DMS 273 (cell line): Measurements from ENCODE around the gene RNF187.

Experiments used
- DNase-seq: peaks from one replicate; lab custom pipeline; 2025; ENCODE audit not compliant: unreplicated experiment; lab: John Stamatoyannopoulos, UW

Gene RNF187

DNA sequence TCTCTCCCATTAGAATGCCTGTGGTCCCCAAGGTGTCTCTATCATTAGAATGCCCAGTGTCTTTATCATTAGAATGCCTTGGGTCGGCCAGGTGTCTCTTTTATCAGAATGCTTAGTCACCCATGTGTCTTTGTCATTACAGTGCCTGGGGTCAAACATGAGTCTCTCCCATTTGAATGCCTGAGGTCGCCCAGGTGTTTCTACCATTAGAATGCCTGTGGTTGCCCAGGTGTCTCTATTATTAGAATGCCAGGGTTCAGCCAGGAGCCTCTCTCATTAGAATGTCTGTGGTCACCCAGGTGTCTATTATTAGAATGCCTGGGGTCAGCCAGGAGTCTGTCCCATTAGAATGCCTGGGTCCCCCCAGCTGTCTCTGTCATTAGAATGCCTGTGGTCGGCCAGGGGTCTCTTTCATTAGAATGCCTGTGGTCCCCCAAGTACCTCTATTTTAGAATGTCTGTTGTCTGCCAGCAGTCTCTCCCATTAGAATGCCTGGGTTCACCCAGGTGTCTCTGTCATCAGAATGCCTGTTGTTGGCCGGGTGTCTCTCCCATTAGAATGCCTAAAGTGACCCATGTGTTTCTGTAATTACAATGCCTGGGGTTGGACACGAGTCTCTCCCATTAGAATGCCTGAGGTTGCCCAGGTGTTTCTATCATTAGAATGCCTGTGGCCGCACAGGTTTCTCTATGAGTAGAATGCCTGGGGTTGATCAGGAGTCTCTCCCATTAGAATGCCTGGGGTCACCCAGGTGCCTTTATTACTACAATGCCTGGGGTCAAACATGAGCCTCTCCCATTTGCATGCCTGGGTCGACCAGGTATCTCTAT is 57.1 kb downstream of the RNF187 start:
- DNase-seq, result no peak

DNA sequence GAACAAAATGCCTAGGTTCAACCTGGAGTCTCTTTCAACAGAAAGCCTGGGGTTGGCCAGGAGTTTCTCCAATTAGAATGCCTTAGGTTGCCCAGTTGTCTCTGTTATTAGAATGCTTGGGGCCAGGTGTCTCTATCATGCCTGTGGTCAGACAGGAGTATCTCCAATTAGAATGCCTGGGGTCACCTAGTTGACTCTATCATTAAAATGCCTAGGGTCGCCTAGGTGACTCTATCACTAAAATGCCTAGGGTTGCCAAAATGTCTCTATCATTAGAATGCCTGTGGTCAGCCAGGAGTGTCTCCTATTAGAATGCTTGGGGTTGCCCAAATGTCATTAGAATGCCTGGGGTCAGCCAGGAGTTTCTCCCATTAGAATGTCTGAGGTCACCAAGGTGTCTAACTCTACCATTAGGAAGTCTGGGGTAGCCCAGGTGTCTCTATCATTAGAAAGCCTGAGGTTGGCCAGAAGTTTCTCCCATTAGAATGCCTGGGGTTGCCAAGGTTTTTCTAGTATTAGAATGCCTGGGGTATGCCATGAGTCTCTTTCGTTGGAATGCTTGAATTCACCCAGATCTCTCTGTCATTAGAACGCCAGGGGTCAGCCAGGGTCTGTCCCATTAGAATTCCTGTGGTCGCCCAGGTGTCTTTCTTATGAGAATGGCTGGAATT is 57.9 kb downstream of the RNF187 start:
- no peak for DNase-seq
